GM12872 (cell line): ENCODE data around the gene RMRP.

Experiments
- CTCF ChIP-seq: IDR thresholded peaks from 3 replicates; pipeline ENCODE4 v1.5.1; 2011; ENCODE audit warnings: low read depth, mild to moderate bottlenecking, low read length, moderate library complexity; ENCODE audit not compliant: insufficient read depth

The RMRP gene

GRCh38 chr9:35612843-35613242, 45.0 kb downstream of the RMRP start:
- TF ChIP-seq CTCF: no peak

DNA sequence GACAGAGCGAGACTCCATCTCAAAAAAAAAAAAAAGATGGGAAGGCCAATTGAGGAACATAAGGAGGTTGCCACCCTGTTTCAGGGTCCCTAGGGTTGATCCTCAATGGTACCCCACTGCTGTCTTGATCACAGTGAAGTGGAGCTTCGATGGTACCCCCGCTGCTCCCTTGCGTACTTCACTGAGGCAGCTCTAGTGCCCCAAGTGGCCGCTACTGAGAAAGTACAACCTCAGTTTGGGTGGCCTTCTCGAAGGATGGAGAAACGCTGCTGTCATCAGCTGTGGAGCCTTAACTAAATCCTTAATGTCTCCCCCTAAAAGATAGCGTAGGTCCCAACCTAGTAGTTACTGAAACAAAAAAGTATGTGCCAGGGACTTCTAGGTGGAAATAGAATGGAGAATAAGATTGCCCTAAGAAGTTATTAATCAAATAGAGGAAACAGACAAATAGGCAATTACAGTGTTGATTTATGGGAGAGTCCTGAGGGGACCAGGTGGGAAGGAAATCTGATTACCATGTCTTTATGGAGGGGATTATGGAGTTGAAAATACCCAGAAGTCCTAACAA, 46.5 kb downstream of the RMRP start:
- peak; percentile 83 for TF ChIP-seq CTCF

GRCh38 chr9:35609820-35610163, 48.0 kb downstream of the RMRP start:
- no peak for TF ChIP-seq CTCF

- no peak for TF ChIP-seq CTCF
These were observed 48.6 kb downstream of the RMRP start for GRCh38 chr9:35609001-35609819.

GRCh38 chr9:35608221-35608620, 49.6 kb downstream of the RMRP start:
- no peak for TF ChIP-seq CTCF
